HepG2 (cell line): ENCODE data around the gene CHKA. TPM values are rescaled to one million over a fixed set of nuclear protein-coding genes. Genes with fewer than 3 reads are reported as not detected.

Experiments
- ATAC-seq: fragments of 200-7000 bp; cut with Tn5 transposase; 3 replicates; pipeline ENCODE4 v1.9.1; 2020; ENCODE audit warnings: mild to moderate bottlenecking, moderate library complexity
- BruUV-seq: library from RNA; stranded (reverse); fragments of 400-500 nt; replicated peaks from 2 replicates; lab custom pipeline; 2021; lab: Mats Ljungman, UMichigan
- CTCF ChIA-PET: fragments of 300-600 bp; formaldehyde crosslinking; extraction: SDS; loops from one replicate; lab custom pipeline; 2021; ENCODE audit warnings: low total read pairs, inconsistent platforms, low intra/inter-chr PET ratio; lab: Yijun Ruan, JAX
- POLR2A ChIA-PET: fragments of 350-600 bp; sonication (Branson Sonifier 250); formaldehyde crosslinking; loops from one replicate; lab custom pipeline; 2020; ENCODE audit warnings: antibody characterized with exemption, inconsistent platforms; lab: Yijun Ruan, JAX
- DNase-seq: peaks from one replicate; pipeline ENCODE4 v3.0.0-alpha.2; 2015; ENCODE audit warnings: low spot score
- FAIRE-seq: peaks from 3 replicates; lab custom pipeline; 2011; peaks lifted over from hg19 to GRCh38; lab: Jason Lieb, UNC
- H2AFZ ChIP-seq: one replicate; pipeline ENCODE4 v1.6.1; 2011; ENCODE audit warnings: low read length, inconsistent platforms
- H3K27ac ChIP-seq: fragments of 300-600 bp; 3 replicates; pipeline ENCODE4 v1.8.0; 2011; ENCODE audit warnings: mixed run types, mild to moderate bottlenecking, mixed read lengths, low read length, inconsistent platforms; ENCODE audit not compliant: insufficient read depth; ENCODE audit errors: extremely low read length
- H3K27me3 ChIP-seq, 2 experiments: fragments of 200-600 bp in 1 of 2; 2 replicates in 1 of 2; 3 replicates in 1 of 2; pipeline versions ENCODE4 v1.6.0 to v1.8.0; 2011; ENCODE audit warnings: low read length in 2 of 2, mild to moderate bottlenecking in 2 of 2, moderate library complexity in 2 of 2, inconsistent platforms in 1 of 2; ENCODE audit not compliant: insufficient read depth in 2 of 2, control insufficient read depth in 1 of 2
- H3K36me3 ChIP-seq, 2 experiments: fragments of 200-600 bp in 1 of 2; replicated peaks in 1 of 2; 2 replicates in 1 of 2; 3 replicates in 1 of 2; pipeline versions ENCODE4 v1.5.1 to v1.8.0; 2011; ENCODE audit warnings: low read length in 2 of 2, inconsistent platforms in 1 of 2; ENCODE audit not compliant: insufficient read depth in 2 of 2, control insufficient read depth in 1 of 2
- H3K4me1 ChIP-seq: 2 replicates; pipeline ENCODE4 v1.5.1; 2012; ENCODE audit warnings: low read length, inconsistent platforms; ENCODE audit not compliant: insufficient read depth
- H3K4me2 ChIP-seq: 2 replicates; pipeline ENCODE4 v1.6.0; 2011; ENCODE audit warnings: low read depth, low read length, inconsistent platforms
- H3K4me3 ChIP-seq, 3 experiments: fragments of 200-600 bp in 1 of 3; sonication (generic), shearing (Covaris generic) in 1 of 3; replicated peaks in 1 of 3; 2 replicates each; pipeline ENCODE4 v1.5.1; 2011 to 2016; ENCODE audit warnings: low read length in 3 of 3, inconsistent platforms in 2 of 3, low read depth in 2 of 3, mild to moderate bottlenecking in 2 of 3, control low read depth in 1 of 3, mixed read lengths in 1 of 3; ENCODE audit not compliant: insufficient read depth in 1 of 3
- H3K79me2 ChIP-seq: one replicate; pipeline ENCODE4 v1.6.1; 2011; ENCODE audit warnings: low read length, inconsistent platforms; ENCODE audit not compliant: insufficient read depth
- H3K9ac ChIP-seq: 2 replicates; pipeline ENCODE4 v1.6.0; 2011; ENCODE audit warnings: mild to moderate bottlenecking, low read depth, low read length, inconsistent platforms; ENCODE audit not compliant: insufficient read depth
- H3K9me3 ChIP-seq: 2 replicates; pipeline ENCODE4 v1.5.1; 2012; ENCODE audit warnings: mild to moderate bottlenecking, low read length
- H4K20me1 ChIP-seq: 2 replicates; pipeline ENCODE4 v1.6.0; 2011; ENCODE audit warnings: inconsistent platforms, mild to moderate bottlenecking, low read length, moderate library complexity; ENCODE audit not compliant: insufficient read depth
- DNMT1 ChIP-seq: sonication (generic); formaldehyde crosslinking; IDR thresholded peaks from 2 replicates; pipeline ENCODE4 v1.5.1; 2020; ENCODE audit warnings: mild to moderate bottlenecking, missing genetic modification reagents
- MTF2 ChIP-seq: sonication (generic); formaldehyde crosslinking; IDR thresholded peaks from 2 replicates; pipeline ENCODE4 v1.5.0; 2020; ENCODE audit warnings: missing genetic modification reagents, borderline replicate concordance
- RCOR2 ChIP-seq: IDR thresholded peaks from 2 replicates; pipeline ENCODE4 v1.6.1; 2016; ENCODE audit warnings: missing biosample characterization, missing genetic modification reagents
- SMAD9 ChIP-seq: sonication (generic); formaldehyde crosslinking; IDR thresholded peaks from 2 replicates; pipeline ENCODE4 v1.5.1; 2020; ENCODE audit warnings: mild to moderate bottlenecking, missing genetic modification reagents
- ZBTB20 ChIP-seq: sonication (generic); formaldehyde crosslinking; IDR thresholded peaks from 2 replicates; pipeline ENCODE4 v1.8.1; 2023; ENCODE audit warnings: missing genetic modification reagents, low read depth, mild to moderate bottlenecking, borderline replicate concordance
- ZHX2 ChIP-seq, 2 experiments: sonication (generic) in 1 of 2; formaldehyde crosslinking in 1 of 2; IDR thresholded peaks; 2 replicates each; pipeline versions ENCODE4 v1.6.1 to v1.9.0; 2014 to 2022; ENCODE audit warnings: antibody characterized with exemption in 1 of 2, borderline replicate concordance in 1 of 2, inconsistent platforms in 1 of 2, low read depth in 1 of 2, missing genetic modification reagents in 1 of 2
- ZNF142 ChIP-seq: sonication (generic); formaldehyde crosslinking; IDR thresholded peaks from 2 replicates; pipeline ENCODE4 v1.4.0; 2020; ENCODE audit warnings: missing genetic modification reagents
- ZNF207 ChIP-seq: fragments of 450-650 bp; IDR thresholded peaks from 2 replicates; pipeline ENCODE4 v1.6.1; 2016; ENCODE audit warnings: antibody characterized with exemption, borderline replicate concordance
- ZNF282 ChIP-seq: fragments of 450-650 bp; IDR thresholded peaks from 2 replicates; pipeline ENCODE4 v1.6.1; 2018; ENCODE audit not compliant: partially characterized antibody
- ZSCAN31 ChIP-seq: sonication (generic); formaldehyde crosslinking; IDR thresholded peaks from 2 replicates; pipeline ENCODE4 v1.5.0; 2020; ENCODE audit warnings: low read depth, mild to moderate bottlenecking, missing genetic modification reagents
- WGBS: methylation state at CpG from one replicate; pipeline ENCODE4 v1.1.6; 2017; ENCODE audit warnings: low lambda C conversion rate; 5-methylcytosine and 5-hydroxymethylcytosine counted together
- in situ Hi-C: cut with HindIII; loops from 2 replicates; pipeline ENCODE4 v1.10.0; 2017; ENCODE audit warnings: low pct_unique_long_range_greater_than_20kb; ENCODE audit not compliant: extremely low pct_ligation_motif_present
- intact Hi-C: fragments of 100-400 bp; cut with micrococcal nuclease; formaldehyde crosslinking; loops from one replicate; pipeline ENCODE4 v1.10.0; 2022; ENCODE audit not compliant: unreplicated experiment
- polyA plus RNA-seq, 8 experiments: library from polyadenylated mRNA; depleted of rRNA in 3 of 8; stranded (reverse) in 7 of 8; unstranded in 1 of 8; fragments of >200 nt; fragmentation: Illumina TruSeq in 4 of 8; extraction: Trizol in 4 of 8; gene quantifications; 2 replicates each; pipeline versions ENCODE4 v1.2.1 to v1.2.3, GENCODE V29; 2011 to 2016; ENCODE audit warnings: low read depth in 4 of 8, missing spikeins in 1 of 8, mixed read lengths in 1 of 8; ENCODE audit not compliant: insufficient read depth in 1 of 8
- total RNA-seq, 5 experiments: library from RNA; depleted of rRNA; stranded (reverse); fragments of >200 nt; fragmentation: Illumina TruSeq; extraction: Trizol; gene quantifications; 2 replicates each; pipeline ENCODE4 v1.2.3, GENCODE V29; 2016; ENCODE audit warnings: low read depth in 1 of 5

Gene CHKA
- total and polyA plus RNA-seq, 2 of the 13 experiments (the other 11 are each of a cell fraction or from before 2014, with no cell fraction given) = 71.6 to 92.7 TPM

DNA sequence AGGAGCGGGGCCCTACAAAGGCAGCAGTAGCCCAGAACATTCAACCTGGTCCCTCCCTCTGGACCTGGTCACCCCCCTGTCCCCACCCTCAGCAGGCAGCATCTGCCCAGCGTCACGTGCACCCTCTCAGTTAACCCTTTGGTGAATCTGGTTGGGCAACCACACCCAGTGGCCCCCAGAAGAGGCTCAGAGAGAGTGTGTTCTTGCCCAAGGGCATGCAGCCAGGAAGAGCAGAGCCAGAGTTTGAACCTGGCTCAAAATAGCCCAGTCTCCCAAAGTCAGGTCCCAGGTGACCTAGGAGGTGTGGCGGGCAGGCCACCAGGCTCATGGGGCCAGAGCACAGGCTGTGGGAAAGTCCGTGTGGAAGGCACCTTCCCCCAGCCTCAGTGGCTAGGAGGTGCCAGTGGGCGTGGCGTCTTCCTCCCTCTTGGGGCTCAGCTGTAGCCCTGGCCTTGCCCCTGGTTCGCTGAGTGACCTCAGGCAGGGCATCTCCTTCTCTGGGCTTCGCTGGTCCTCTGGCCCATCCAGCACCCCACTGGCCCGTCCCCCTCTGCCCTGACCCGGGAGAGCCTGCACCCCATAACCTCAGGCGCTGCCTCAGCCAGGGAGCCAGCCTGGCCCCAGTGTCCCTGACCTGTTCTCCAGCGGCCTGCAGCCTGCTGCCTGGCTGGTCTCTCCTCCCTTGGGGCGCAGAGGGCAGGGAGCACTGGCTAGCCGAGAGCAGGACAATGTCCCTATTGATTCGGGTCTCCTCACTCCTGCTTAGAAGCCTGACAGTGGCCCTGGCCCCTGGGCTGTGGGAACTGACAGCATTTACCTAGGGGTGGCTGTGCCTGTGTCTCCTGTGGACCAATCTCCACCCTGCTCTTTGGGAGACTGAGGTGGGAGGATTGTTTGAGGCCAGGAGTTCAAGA lies 104.0 kb downstream of the CHKA start:
- POLR2A ChIA-PET = no interaction called here
- intact Hi-C loops = loop anchor here (1.0 kb wide), 1 partner anchor 8 kb away; no protein-coding TSS in a partner anchor
- Histone ChIP-seq H2AFZ (no peak overlapping the region), H3K4me2 (peak overlapping the region; percentile 95), H4K20me1 (no peaks in the 10 kb centered on the region), H3K27me3 (no peaks in the 10 kb centered on the region), H3K27ac (peak overlapping the region; percentile 87), H3K4me1 (peaks cover 85% of the 10 kb centered on the region), H3K79me2 (no peaks in the 10 kb centered on the region), H3K4me3 (peak overlapping the region; percentile 38 to 69 (median 45); a peak in 5 of 6 replicates), H3K9ac (peak overlapping the region; percentile 63), H3K36me3 (no peaks in the 10 kb centered on the region), H3K9me3 (no peaks in the 10 kb centered on the region)
- ATAC-seq (peak; percentile 82), DNase-seq (peak; percentile 94), FAIRE-seq (peak; percentile 96)
- no TSS peak for BruUV-seq
- in situ Hi-C loops = no loop called here
- WGBS = 0% methylated on average over 13 of the region's 16 CpGs
- CTCF ChIA-PET = no interaction called here
- no peak; the same call in none of the 2 replicates for TF ChIP-seq DNMT1 (CRISPR knock-in tag)
- no peak; the same call in 1 of the 2 replicates for TF ChIP-seq ZNF142
- TF ChIP-seq ZHX2 (IDR thresholded peaks at IDR 0.05; ENCODE audit: low read depth) = no peak
- no peak for TF ChIP-seq ZHX2 (CRISPR knock-in tag; IDR thresholded peaks at IDR 0.05; ENCODE audit: borderline replicate concordance)
- no peak for TF ChIP-seq ZNF282
- TF ChIP-seq ZNF207 = no peak
- TF ChIP-seq RCOR2 (CRISPR knock-in tag) = peak; percentile 91
- TF ChIP-seq ZBTB20 (CRISPR knock-in tag) = no peak
- TF ChIP-seq MTF2 = peak; percentile 69; the same call in 1 of the 2 replicates
- peak; percentile 47; the same call in 1 of the 2 replicates for TF ChIP-seq ZSCAN31 (CRISPR knock-in tag)
- no peak for TF ChIP-seq SMAD9 (CRISPR knock-in tag)
